ENCODE data around the gene CALML3. TPM values are rescaled to one million over a fixed set of nuclear protein-coding genes. Genes with fewer than 3 reads are reported as not detected.
"Not testable (repeated sequence)": the region's sequence is repeated elsewhere in the genome, so short reads cannot be mapped to it uniquely, and the experiment has no call there.

Gene CALML3
- polyA plus RNA-seq, 1 donor from 2014 or later: not detected

DNA sequence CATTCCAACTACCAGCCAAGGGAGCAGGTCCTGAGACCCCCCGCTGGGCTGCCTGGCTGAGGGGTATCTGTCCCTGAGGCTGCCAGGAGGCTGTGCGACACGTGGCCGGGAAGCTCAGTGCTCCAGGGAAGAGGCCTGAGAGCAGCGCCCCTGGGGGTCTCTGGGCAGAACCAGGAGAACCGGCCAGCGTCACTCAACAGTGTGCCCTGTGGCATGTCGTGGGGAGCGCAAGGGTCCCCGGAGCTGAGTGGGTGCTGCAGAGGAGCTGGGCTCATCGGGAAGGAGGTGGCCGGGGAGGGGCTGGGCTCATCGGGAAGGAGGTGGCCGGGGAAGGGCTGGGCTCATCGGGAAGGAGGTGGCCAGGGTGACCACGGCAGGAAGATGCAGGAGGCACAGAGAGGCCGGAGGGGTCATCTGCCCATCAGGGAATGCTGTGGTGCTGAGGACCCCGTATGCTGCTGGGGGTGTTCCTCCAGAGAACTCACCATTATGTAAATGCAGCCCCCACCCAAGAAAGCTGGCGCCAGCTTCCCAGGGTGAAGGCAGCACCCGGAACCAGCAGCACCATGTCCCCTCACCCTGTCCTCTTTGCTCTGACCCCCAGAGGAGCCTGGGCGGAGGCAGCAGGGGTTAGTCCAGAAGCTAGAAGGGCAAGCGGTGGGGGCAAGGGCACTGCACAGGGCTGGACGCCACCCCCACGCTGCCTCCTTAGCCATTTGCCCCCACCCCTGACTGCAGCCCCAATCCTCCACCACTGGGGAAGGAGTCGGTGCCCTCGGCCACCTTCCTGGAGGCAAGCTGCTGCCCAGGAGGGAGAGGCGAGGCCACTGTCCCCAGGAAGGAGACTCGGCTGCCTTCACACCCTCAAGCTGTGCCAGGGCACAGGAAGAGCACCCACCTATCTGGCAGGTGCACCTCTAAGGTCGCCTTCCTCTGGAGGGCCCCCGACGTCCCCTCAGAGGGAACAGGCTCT is 33.3 kb downstream of the CALML3 start:
- Histone ChIP-seq H4K20me1 (ENCODE audit: insufficient read depth) (no peaks in the 10 kb centered on the region), H3K79me2 (replicated peaks; ENCODE audit: insufficient read depth, low read length) (no peaks in the 10 kb centered on the region), H2AFZ (ENCODE audit: low read depth, low read length) (no peak overlapping the region), H3F3A (ENCODE audit: insufficient read depth, low read length, poor library complexity, severe bottlenecking) (no peaks in the 10 kb centered on the region), H3K27me3 (ENCODE audit: insufficient read depth, low read depth, low read length) (no peaks in the 10 kb centered on the region), H3K9ac (ENCODE audit: low read length) (no peak overlapping the region), H3K4me3 (ENCODE audit: low read length) (no peak overlapping the region), H3K27ac (ENCODE audit: low read length) (no peak overlapping the region), H3K36me3 (ENCODE audit: insufficient read depth, low read length) (no peaks in the 10 kb centered on the region), H3K4me2 (ENCODE audit: low read length) (no peak overlapping the region), H3K9me3 (ENCODE audit: low read length) (no peaks in the 10 kb centered on the region), H3K9me2 (ENCODE audit: insufficient read depth, low read length) (no peaks in the 10 kb centered on the region)
- no peak for TF ChIP-seq EP300 (conservative IDR thresholded peaks at IDR 0.05; ENCODE audit: poor library complexity, severe bottlenecking)

DNA sequence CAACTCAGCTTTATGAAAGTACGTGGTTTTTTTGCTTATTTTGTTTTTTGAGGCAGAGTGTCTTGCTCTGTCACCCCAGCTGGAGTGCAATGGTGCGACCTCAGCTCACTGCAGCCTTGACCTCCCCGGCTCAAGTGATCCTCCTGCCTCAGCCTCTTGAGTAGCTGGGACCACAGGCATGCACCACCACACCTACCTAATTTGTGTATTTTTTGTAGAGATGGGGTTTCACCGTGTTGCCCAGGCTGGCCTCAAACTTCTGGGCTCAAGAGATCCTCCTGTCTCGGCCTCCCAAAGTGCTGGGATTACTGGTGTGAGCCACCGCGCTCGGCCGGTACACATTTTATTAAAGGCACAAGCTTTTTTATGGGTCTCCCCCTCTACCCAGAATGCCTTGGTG is 34.3 kb downstream of the CALML3 start:
- not testable (repeated sequence) for H3K4me3 ChIP-seq (ENCODE audit: low read length); H3K79me2 ChIP-seq (replicated peaks; ENCODE audit: insufficient read depth, low read length); H3K9me3 ChIP-seq (ENCODE audit: low read length); H2AFZ ChIP-seq (ENCODE audit: low read depth, low read length); H3K9ac ChIP-seq (ENCODE audit: low read length); H3K36me3 ChIP-seq (ENCODE audit: insufficient read depth, low read length); H3K27ac ChIP-seq (ENCODE audit: low read length); H3K27me3 ChIP-seq (ENCODE audit: insufficient read depth, low read depth, low read length); H4K20me1 ChIP-seq (ENCODE audit: insufficient read depth); H3K9me2 ChIP-seq (ENCODE audit: insufficient read depth, low read length); H3F3A ChIP-seq (ENCODE audit: insufficient read depth, low read length, poor library complexity, severe bottlenecking); H3K4me2 ChIP-seq (ENCODE audit: low read length)

DNA sequence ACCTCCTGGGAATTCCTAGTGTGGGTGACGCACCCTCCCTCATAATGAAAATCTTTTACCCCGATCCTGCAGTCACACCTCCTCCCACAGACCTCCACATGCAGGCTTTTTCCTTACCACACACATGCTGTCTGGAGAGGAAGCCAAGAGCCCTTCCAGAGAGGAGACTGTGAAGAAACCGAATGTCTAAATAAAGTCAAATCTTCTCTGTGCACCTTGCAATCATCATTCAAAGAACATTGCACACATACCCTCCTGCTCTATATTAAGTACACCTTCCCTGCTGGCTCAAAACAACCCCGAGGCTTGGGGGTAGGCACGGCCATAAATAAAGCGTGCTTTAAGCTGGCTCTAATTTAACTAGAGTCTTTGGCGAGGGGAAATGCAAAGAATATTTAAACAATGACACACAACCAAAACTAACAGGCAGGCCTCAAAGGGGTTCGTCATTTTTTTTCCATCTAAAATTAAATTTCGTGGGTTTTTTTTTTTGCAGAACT is 34.9 kb downstream of the CALML3 start:
- Histone ChIP-seq H3K9me3 (ENCODE audit: low read length) (no peaks in the 10 kb centered on the region), H3K4me3 (ENCODE audit: low read length) (no peak overlapping the region), H3K79me2 (replicated peaks; ENCODE audit: insufficient read depth, low read length) (no peaks in the 10 kb centered on the region), H3K27me3 (ENCODE audit: insufficient read depth, low read depth, low read length) (no peaks in the 10 kb centered on the region), H3K36me3 (ENCODE audit: insufficient read depth, low read length) (no peaks in the 10 kb centered on the region), H2AFZ (ENCODE audit: low read depth, low read length) (no peak overlapping the region), H3F3A (ENCODE audit: insufficient read depth, low read length, poor library complexity, severe bottlenecking) (no peaks in the 10 kb centered on the region), H3K9ac (ENCODE audit: low read length) (no peak overlapping the region), H3K27ac (ENCODE audit: low read length) (no peak overlapping the region), H3K9me2 (ENCODE audit: insufficient read depth, low read length) (no peaks in the 10 kb centered on the region), H4K20me1 (ENCODE audit: insufficient read depth) (no peaks in the 10 kb centered on the region), H3K4me2 (ENCODE audit: low read length) (no peak overlapping the region)
- TF ChIP-seq EZH2 (IDR thresholded peaks at IDR 0.05; ENCODE audit: borderline replicate concordance, insufficient read depth, low read length, poor library complexity, severe bottlenecking): no peak
- no peak for TF ChIP-seq RAD21 (conservative IDR thresholded peaks at IDR 0.05)
- no peak for TF ChIP-seq MXI1 (conservative IDR thresholded peaks at IDR 0.05; ENCODE audit: poor library complexity, severe bottlenecking)
- TF ChIP-seq, protein P1, sequence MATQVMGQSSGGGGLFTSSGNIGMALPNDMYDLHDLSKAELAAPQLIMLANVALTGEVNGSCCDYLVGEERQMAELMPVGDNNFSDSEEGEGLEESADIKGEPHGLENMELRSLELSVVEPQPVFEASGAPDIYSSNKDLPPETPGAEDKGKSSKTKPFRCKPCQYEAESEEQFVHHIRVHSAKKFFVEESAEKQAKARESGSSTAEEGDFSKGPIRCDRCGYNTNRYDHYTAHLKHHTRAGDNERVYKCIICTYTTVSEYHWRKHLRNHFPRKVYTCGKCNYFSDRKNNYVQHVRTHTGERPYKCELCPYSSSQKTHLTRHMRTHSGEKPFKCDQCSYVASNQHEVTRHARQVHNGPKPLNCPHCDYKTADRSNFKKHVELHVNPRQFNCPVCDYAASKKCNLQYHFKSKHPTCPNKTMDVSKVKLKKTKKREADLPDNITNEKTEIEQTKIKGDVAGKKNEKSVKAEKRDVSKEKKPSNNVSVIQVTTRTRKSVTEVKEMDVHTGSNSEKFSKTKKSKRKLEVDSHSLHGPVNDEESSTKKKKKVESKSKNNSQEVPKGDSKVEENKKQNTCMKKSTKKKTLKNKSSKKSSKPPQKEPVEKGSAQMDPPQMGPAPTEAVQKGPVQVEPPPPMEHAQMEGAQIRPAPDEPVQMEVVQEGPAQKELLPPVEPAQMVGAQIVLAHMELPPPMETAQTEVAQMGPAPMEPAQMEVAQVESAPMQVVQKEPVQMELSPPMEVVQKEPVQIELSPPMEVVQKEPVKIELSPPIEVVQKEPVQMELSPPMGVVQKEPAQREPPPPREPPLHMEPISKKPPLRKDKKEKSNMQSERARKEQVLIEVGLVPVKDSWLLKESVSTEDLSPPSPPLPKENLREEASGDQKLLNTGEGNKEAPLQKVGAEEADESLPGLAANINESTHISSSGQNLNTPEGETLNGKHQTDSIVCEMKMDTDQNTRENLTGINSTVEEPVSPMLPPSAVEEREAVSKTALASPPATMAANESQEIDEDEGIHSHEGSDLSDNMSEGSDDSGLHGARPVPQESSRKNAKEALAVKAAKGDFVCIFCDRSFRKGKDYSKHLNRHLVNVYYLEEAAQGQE (IDR thresholded peaks at IDR 0.05; ENCODE audit: borderline replicate concordance): no peak
- no peak for TF ChIP-seq SMC3 (conservative IDR thresholded peaks at IDR 0.05; ENCODE audit: poor library complexity)
- no peak for TF ChIP-seq EP300 (conservative IDR thresholded peaks at IDR 0.05; ENCODE audit: poor library complexity, severe bottlenecking)
- TF ChIP-seq POLR2AphosphoS5 (IDR thresholded peaks at IDR 0.05): no peak
- TF ChIP-seq, protein P2, sequence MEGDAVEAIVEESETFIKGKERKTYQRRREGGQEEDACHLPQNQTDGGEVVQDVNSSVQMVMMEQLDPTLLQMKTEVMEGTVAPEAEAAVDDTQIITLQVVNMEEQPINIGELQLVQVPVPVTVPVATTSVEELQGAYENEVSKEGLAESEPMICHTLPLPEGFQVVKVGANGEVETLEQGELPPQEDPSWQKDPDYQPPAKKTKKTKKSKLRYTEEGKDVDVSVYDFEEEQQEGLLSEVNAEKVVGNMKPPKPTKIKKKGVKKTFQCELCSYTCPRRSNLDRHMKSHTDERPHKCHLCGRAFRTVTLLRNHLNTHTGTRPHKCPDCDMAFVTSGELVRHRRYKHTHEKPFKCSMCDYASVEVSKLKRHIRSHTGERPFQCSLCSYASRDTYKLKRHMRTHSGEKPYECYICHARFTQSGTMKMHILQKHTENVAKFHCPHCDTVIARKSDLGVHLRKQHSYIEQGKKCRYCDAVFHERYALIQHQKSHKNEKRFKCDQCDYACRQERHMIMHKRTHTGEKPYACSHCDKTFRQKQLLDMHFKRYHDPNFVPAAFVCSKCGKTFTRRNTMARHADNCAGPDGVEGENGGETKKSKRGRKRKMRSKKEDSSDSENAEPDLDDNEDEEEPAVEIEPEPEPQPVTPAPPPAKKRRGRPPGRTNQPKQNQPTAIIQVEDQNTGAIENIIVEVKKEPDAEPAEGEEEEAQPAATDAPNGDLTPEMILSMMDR (IDR thresholded peaks at IDR 0.05; ENCODE audit: poor library complexity, severe bottlenecking): no peak
- TF ChIP-seq TAF1 (IDR thresholded peaks at IDR 0.05; ENCODE audit: low read depth): no peak

Data from neural cell (in vitro differentiated cells).